Lower lobe of right lung (tissue), 2 donors: Measurements from ENCODE around the gene ACOT11. TPM values are rescaled to one million over a fixed set of nuclear protein-coding genes. Genes with fewer than 3 reads are reported as not detected.
"Not testable (repeated sequence)": the region's sequence is repeated elsewhere in the genome, so short reads cannot be mapped to it uniquely, and the experiment has no call there.

ENCODE experiments used
- ATAC-seq, 2 donors: fragments of 200-7000 bp; cut with Tn5 transposase; one replicate each; pipeline ENCODE4 v1.9.1; 2020 to 2022; ENCODE audit warnings: mild to moderate bottlenecking in 2 of 2, moderate library complexity in 2 of 2
- DNase-seq: peaks from one replicate; pipeline ENCODE4 v3.0.0-alpha.2; 2020
- H3K27ac ChIP-seq: fragments of 200-600 bp; one replicate; pipeline ENCODE4 v1.8.0; 2022
- H3K27me3 ChIP-seq: fragments of 200-600 bp; one replicate; pipeline ENCODE4 v1.8.0; 2022; ENCODE audit warnings: low read depth
- H3K36me3 ChIP-seq: fragments of 200-600 bp; one replicate; pipeline ENCODE4 v1.8.0; 2022; ENCODE audit warnings: mild to moderate bottlenecking
- H3K4me1 ChIP-seq: fragments of 200-600 bp; one replicate; pipeline ENCODE4 v1.8.0; 2022
- H3K4me3 ChIP-seq: fragments of 200-600 bp; one replicate; pipeline ENCODE4 v1.8.0; 2022; ENCODE audit warnings: mild to moderate bottlenecking
- H3K9me3 ChIP-seq: fragments of 200-600 bp; one replicate; pipeline ENCODE4 v1.8.0; 2022
- intact Hi-C: fragments of 100-400 bp; cut with DNase I; formaldehyde crosslinking; loops from one replicate; pipeline ENCODE4 v1.11.0; 2022
- total RNA-seq: library from RNA; stranded (reverse); fragmentation: NEBNext Ultra II Directional; extraction: Animal tissue kit (Norgen Biotek cat#: 25700); gene quantifications from one replicate; pipeline ENCODE4 v1.2.1, GENCODE V29; 2021
- TF ChIP-seq, protein P1 (sequence below): fragments of 200-600 bp; IDR thresholded peaks from one replicate; pipeline ENCODE4 v1.8.0; 2022; ENCODE audit warnings: antibody characterized with exemption, mild to moderate bottlenecking
- donor health status: DM: no; HTN: yes; CAD: no; lungs with severe emphysema.

ACOT11 gene
- total RNA-seq, 1 donor from 2014 or later = 5.0 TPM

DNA sequence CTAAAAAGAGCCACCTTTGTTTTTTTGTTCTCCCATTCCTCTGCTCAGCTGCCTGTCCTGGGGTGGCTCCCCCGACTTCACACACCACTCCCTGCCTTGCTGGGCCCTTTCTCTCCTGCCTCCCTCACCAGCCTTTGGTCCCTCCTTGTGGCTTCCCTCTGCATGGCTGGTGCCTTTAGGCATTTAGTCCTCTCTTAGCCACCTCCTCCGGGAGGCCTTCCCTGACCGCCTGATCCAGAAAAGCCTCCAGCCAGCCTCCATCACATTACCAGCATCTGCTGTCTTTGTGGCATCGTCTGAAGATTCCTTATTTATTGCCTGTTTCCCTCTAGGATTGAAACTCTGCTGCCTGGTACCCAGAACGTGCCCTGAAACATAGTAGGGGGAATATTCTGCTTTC lies 46.2 kb upstream of the ACOT11 start:
- no peak overlapping the region for H3K4me3 ChIP-seq
- H3K4me1 ChIP-seq = peaks cover 15% of the 10 kb centered on the region
- intact Hi-C loops = no loop called here
- ATAC-seq = no peak
- no peak overlapping the region for H3K27ac ChIP-seq
- H3K36me3 ChIP-seq = no peaks in the 10 kb centered on the region
- no peaks in the 10 kb centered on the region for H3K9me3 ChIP-seq
- no peak for DNase-seq
- peaks cover 40% of the 10 kb centered on the region for H3K27me3 ChIP-seq
- TF ChIP-seq, protein P1, sequence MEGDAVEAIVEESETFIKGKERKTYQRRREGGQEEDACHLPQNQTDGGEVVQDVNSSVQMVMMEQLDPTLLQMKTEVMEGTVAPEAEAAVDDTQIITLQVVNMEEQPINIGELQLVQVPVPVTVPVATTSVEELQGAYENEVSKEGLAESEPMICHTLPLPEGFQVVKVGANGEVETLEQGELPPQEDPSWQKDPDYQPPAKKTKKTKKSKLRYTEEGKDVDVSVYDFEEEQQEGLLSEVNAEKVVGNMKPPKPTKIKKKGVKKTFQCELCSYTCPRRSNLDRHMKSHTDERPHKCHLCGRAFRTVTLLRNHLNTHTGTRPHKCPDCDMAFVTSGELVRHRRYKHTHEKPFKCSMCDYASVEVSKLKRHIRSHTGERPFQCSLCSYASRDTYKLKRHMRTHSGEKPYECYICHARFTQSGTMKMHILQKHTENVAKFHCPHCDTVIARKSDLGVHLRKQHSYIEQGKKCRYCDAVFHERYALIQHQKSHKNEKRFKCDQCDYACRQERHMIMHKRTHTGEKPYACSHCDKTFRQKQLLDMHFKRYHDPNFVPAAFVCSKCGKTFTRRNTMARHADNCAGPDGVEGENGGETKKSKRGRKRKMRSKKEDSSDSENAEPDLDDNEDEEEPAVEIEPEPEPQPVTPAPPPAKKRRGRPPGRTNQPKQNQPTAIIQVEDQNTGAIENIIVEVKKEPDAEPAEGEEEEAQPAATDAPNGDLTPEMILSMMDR = no peak

DNA sequence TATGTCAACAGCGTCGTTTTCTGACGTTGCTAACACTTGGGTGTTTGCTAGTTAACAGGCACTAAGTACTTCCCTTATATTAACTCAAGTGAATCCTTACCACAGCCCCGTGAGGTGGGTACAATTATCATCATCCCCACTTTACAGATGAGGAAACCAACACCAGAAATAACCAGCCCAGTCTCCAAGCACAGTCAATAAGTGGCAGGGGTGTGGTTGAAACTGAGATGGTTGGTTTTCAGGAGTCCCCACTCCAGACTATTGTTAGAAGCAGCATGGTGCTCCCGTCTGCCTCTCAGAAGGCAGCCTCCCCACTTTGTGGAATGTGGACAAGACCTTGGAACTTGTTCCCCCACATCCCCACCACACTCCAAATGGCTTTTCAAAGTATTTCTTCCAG lies 45.7 kb upstream of the ACOT11 start:
- Histone ChIP-seq H3K36me3 (no peaks in the 10 kb centered on the region), H3K4me1 (peaks cover 15% of the 10 kb centered on the region), H3K9me3 (no peaks in the 10 kb centered on the region), H3K4me3 (no peak overlapping the region), H3K27ac (no peak overlapping the region), H3K27me3 (peaks cover 40% of the 10 kb centered on the region)
- ATAC-seq (no peak), DNase-seq (no peak)
- intact Hi-C loops = no loop called here
- TF ChIP-seq, protein P1 = no peak

DNA sequence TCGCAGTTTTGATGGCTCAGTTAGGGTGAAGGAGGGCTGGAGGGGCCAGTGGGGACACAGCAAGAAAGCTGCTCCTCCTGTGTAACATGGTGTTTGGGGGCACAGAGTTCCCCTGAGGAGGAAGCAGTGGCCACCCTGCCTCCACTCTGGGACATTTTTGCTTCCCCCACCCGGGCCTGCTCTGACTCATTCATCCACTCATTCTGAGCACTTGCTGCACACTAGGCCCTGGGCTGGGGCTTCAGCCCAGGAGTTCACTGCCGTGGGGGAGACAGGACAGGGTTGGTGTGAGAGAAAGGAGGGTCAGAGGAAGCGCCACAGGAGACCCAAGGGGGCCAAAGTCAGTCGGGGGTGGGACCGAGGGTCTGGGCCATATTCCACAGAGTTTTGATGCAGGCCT lies 41.4 kb upstream of the ACOT11 start:
- H3K4me1 ChIP-seq = no peaks in the 10 kb centered on the region
- H3K27ac ChIP-seq = no peak overlapping the region
- ATAC-seq (no peak), DNase-seq (no peak)
- TF ChIP-seq, protein P1 = no peak
- H3K4me3 ChIP-seq = no peak overlapping the region
- no peaks in the 10 kb centered on the region for H3K9me3 ChIP-seq
- no peaks in the 10 kb centered on the region for H3K36me3 ChIP-seq
- H3K27me3 ChIP-seq = peaks cover 4% of the 10 kb centered on the region
- intact Hi-C loops = no loop called here

DNA sequence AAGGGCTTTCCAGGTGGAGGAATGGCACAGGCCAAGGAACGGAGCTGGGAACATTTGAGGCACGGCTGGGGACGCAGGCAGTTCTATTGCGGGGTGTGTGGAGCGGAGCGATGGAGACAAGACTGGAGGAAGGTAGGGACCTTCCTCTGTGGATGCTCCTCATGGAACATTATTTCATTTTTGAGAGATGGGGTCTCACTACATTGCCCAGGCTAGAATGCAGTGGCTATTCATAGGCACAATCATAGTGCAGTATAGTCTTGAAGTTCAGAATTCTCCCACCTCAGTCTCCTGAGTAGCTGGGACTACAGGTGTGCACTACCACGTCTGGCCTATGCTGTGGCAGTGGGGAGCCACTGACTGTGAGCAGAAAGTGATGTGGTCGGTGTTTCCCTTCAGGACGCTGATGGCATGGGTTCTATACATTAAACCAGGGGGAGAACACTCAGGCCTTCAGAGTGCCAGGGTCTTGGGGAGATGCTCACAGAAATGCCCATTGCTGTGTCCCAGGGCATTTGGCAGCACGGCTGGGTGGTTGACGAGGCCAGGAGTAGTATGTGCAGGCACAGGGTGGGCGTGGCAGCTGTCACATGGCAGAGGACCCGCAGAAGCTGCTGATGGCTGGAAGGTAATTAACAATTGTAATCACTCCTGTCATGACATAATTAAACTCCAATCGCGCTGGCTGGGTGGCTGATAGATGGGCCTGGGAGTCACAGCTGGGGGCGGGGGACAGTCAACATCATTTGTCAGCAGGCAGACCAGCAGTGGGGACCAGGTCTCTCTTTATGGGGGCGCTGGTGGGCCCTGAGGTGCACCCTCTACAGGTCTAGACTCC lies 40.8 kb upstream of the ACOT11 start:
- Histone ChIP-seq H3K9me3 (no peaks in the 10 kb centered on the region), H3K4me1 (no peaks in the 10 kb centered on the region), H3K27me3 (no peaks in the 10 kb centered on the region), H3K4me3 (no peak overlapping the region), H3K27ac (no peak overlapping the region), H3K36me3 (no peaks in the 10 kb centered on the region)
- ATAC-seq = no peak
- DNase-seq = no peak
- intact Hi-C loops = no loop called here
- TF ChIP-seq, protein P1 = no peak

DNA sequence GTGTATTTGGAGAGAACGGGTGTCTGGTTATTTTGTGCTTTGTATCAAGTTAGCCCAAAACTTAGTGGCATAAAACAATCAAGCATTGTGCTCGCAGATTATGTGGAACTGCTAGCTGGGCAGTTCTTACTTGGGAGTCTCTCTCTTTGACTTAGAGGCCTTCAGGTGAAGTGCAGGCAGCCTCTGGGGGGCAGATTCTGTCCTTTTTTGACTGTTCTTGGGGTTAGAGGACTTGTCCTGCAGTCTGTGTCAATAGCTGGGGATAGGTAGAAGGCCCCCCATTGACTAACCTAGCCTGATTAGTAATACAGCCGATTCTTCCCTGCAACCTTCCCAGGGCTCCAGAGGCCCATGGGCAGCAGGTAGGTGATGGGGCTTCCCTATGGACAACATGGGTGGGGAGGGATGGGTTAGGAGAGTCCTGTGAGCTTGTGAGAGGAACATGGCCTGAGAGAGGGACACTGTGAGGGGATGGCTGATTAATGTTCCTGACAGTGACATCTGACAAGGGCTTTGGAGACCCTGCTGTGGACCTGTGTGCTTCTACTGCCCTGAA lies 37.2 kb upstream of the ACOT11 start:
- no peaks in the 10 kb centered on the region for H3K9me3 ChIP-seq
- DNase-seq = no peak
- TF ChIP-seq, protein P1 = no peak
- intact Hi-C loops = no loop called here
- H3K27ac ChIP-seq = no peak overlapping the region
- no peaks in the 10 kb centered on the region for H3K36me3 ChIP-seq
- no peak overlapping the region for H3K4me3 ChIP-seq
- ATAC-seq = no peak
- H3K27me3 ChIP-seq = no peaks in the 10 kb centered on the region
- no peaks in the 10 kb centered on the region for H3K4me1 ChIP-seq

DNA sequence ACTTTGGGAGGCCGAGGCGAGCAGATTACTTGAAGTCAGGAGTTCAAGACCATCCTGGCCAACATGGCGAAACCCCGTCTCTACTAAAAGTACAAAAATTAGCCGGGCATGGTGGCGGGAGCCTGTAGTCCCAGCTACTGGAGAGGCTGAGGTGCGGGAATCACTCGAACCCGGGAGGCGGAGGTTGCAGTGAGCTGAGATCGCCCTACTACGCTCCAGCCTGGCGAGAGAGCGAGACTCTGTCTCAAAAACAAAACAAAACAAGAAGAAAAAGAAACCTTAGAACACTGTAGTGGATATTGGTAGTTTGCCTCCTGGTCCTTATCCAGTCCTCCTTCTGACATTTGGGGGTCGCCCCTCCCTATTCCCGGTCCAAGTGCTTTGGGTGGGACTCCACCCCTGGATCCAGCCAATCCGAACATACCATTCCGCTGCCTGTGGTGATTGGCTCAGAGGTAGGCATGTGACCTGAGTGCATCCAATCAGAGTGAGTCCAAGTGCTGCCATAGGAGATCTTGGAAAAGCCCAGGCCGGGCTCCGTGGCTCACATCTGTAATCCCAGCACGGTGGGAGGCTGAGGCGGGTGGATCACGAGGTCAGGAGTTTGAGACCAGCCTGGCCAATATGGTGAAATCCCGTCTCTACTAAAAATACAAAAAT lies 34.0 kb upstream of the ACOT11 start:
- H3K27ac ChIP-seq, H3K36me3 ChIP-seq, DNase-seq, H3K4me3 ChIP-seq, intact Hi-C loops, H3K27me3 ChIP-seq, H3K4me1 ChIP-seq, H3K9me3 ChIP-seq, ATAC-seq: not testable (repeated sequence)
